Neural cell (in vitro differentiated cells): Measurements from ENCODE around the gene KCNQ5. TPM values are rescaled to one million over a fixed set of nuclear protein-coding genes. Genes with fewer than 3 reads are reported as not detected.

Experiments used
- H2AFZ ChIP-seq: fragments of 200-600, 300-800 bp; sonication (generic), shearing (Covaris generic); 2 replicates; pipeline ENCODE4 v1.6.0; 2014; ENCODE audit warnings: low read depth, mild to moderate bottlenecking, antibody characterized with exemption, low read length, moderate library complexity
- H3F3A ChIP-seq: fragments of 200-600 bp; shearing (Covaris generic); 2 replicates; pipeline ENCODE4 v1.6.1; 2016; ENCODE audit warnings: mild to moderate bottlenecking, moderate library complexity, mixed read lengths, antibody characterized with exemption, low read length; ENCODE audit not compliant: insufficient read depth, poor library complexity, severe bottlenecking
- H3K27ac ChIP-seq: fragments of 200-600, 300-800 bp; sonication (generic), shearing (Covaris generic); 2 replicates; pipeline ENCODE4 v1.5.1; 2014; ENCODE audit warnings: mild to moderate bottlenecking, low read length, moderate library complexity
- H3K27me3 ChIP-seq: fragments of 300-800, 200-600 bp; sonication (generic), shearing (Covaris generic); 2 replicates; pipeline ENCODE4 v1.6.0; 2014; ENCODE audit warnings: mild to moderate bottlenecking, low read depth, low read length, moderate library complexity; ENCODE audit not compliant: insufficient read depth
- H3K36me3 ChIP-seq: fragments of 300-800, 200-600 bp; sonication (generic), shearing (Covaris generic); 2 replicates; pipeline ENCODE4 v1.5.1; 2014; ENCODE audit warnings: mild to moderate bottlenecking, antibody characterized with exemption, low read length, moderate library complexity; ENCODE audit not compliant: insufficient read depth
- H3K4me2 ChIP-seq: fragments of 300-800, 200-600 bp; sonication (generic), shearing (Covaris generic); 2 replicates; pipeline ENCODE4 v1.6.0; 2014; ENCODE audit warnings: mild to moderate bottlenecking, low read length
- H3K4me3 ChIP-seq: fragments of 300-800, 200-600 bp; sonication (generic), shearing (Covaris generic); 2 replicates; pipeline ENCODE4 v1.5.1; 2014; ENCODE audit warnings: mild to moderate bottlenecking, low read length, moderate library complexity
- H3K79me2 ChIP-seq: fragments of 200-600 bp; shearing (Covaris generic); replicated peaks from 2 replicates; pipeline ENCODE4 v1.6.0; 2014; ENCODE audit warnings: mild to moderate bottlenecking, low read length, moderate library complexity; ENCODE audit not compliant: insufficient read depth
- H3K9ac ChIP-seq: fragments of 300-800, 200-600 bp; sonication (generic), shearing (Covaris generic); 2 replicates; pipeline ENCODE4 v1.6.1; 2016; ENCODE audit warnings: mild to moderate bottlenecking, low read length, mixed read lengths
- H3K9me2 ChIP-seq: fragments of 200-600 bp; shearing (Covaris generic); 2 replicates; pipeline ENCODE4 v1.6.1; 2016; ENCODE audit warnings: mild to moderate bottlenecking, low read length, mixed read lengths; ENCODE audit not compliant: insufficient read depth
- H3K9me3 ChIP-seq: fragments of 200-600, 300-800 bp; sonication (generic), shearing (Covaris generic); 2 replicates; pipeline ENCODE4 v1.6.1; 2016; ENCODE audit warnings: mild to moderate bottlenecking, mixed run types, low read length, moderate library complexity, mixed read lengths
- H4K20me1 ChIP-seq: fragments of 200-600 bp; shearing (Covaris generic); 2 replicates; pipeline ENCODE4 v1.6.1; 2016; ENCODE audit warnings: mild to moderate bottlenecking, mixed run types; ENCODE audit not compliant: insufficient read depth
- CTCF ChIP-seq: fragments of 450-650 bp; IDR thresholded peaks from 2 replicates; pipeline ENCODE4 v1.5.1; 2014; ENCODE audit warnings: antibody characterized with exemption, mild to moderate bottlenecking, moderate library complexity; ENCODE audit not compliant: poor library complexity, severe bottlenecking
- EP300 ChIP-seq: fragments of 450-650 bp; conservative IDR thresholded peaks from 2 replicates; pipeline ENCODE4 v1.6.1; 2014; ENCODE audit warnings: antibody characterized with exemption, mild to moderate bottlenecking, moderate library complexity; ENCODE audit not compliant: poor library complexity, severe bottlenecking
- EZH2 ChIP-seq: fragments of 200-600, 300-800 bp; shearing (Covaris generic), sonication (generic); IDR thresholded peaks from 2 replicates; pipeline ENCODE4 v1.6.1; 2014; ENCODE audit warnings: antibody characterized with exemption, low read length, borderline replicate concordance, mild to moderate bottlenecking; ENCODE audit not compliant: insufficient read depth, poor library complexity, severe bottlenecking
- MXI1 ChIP-seq: fragments of 450-650 bp; conservative IDR thresholded peaks from 2 replicates; pipeline ENCODE4 v1.6.1; 2014; ENCODE audit warnings: antibody characterized with exemption, mild to moderate bottlenecking; ENCODE audit not compliant: poor library complexity, severe bottlenecking
- POLR2AphosphoS5 ChIP-seq: IDR thresholded peaks from 2 replicates; pipeline ENCODE4 v1.6.1; 2012
- RAD21 ChIP-seq: fragments of 450-650 bp; conservative IDR thresholded peaks from 2 replicates; pipeline ENCODE4 v1.6.1; 2014; ENCODE audit warnings: antibody characterized with exemption, mild to moderate bottlenecking, moderate library complexity
- REST ChIP-seq: IDR thresholded peaks from 2 replicates; pipeline ENCODE4 v1.6.1; 2012; ENCODE audit warnings: borderline replicate concordance
- SMC3 ChIP-seq: fragments of 450-650 bp; conservative IDR thresholded peaks from 2 replicates; pipeline ENCODE4 v1.6.1; 2014; ENCODE audit warnings: antibody characterized with exemption, mild to moderate bottlenecking, moderate library complexity; ENCODE audit not compliant: poor library complexity
- TAF1 ChIP-seq: IDR thresholded peaks from 2 replicates; pipeline ENCODE4 v1.6.1; 2012; ENCODE audit warnings: low read depth
- polyA plus RNA-seq: library from polyadenylated mRNA; depleted of rRNA; stranded (reverse); fragments of >200 nt; gene quantifications from 2 replicates; pipeline ENCODE4 v1.2.3, GENCODE V29; 2014

KCNQ5 gene
- polyA plus RNA-seq, 1 donor from 2014 or later, result 0.30 TPM

DNA sequence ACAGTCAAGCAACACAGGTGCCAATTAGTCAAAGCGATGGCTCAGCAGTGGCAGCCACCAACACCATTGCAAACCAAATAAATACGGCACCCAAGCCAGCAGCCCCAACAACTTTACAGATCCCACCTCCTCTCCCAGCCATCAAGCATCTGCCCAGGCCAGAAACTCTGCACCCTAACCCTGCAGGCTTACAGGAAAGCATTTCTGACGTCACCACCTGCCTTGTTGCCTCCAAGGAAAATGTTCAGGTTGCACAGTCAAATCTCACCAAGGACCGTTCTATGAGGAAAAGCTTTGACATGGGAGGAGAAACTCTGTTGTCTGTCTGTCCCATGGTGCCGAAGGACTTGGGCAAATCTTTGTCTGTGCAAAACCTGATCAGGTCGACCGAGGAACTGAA lies 572.9 kb downstream of the KCNQ5 start:
- no peaks in the 10 kb centered on the region for H3K79me2 ChIP-seq
- H3F3A ChIP-seq, result no peaks in the 10 kb centered on the region
- no peaks in the 10 kb centered on the region for H3K9me2 ChIP-seq
- H2AFZ ChIP-seq, result no peak overlapping the region
- TF ChIP-seq RAD21, result no peak
- no peak for TF ChIP-seq POLR2AphosphoS5
- TF ChIP-seq EZH2, result no peak
- TF ChIP-seq MXI1, result no peak
- H3K27me3 ChIP-seq, result no peaks in the 10 kb centered on the region
- no peaks in the 10 kb centered on the region for H4K20me1 ChIP-seq
- H3K36me3 ChIP-seq, result no peaks in the 10 kb centered on the region
- no peak overlapping the region for H3K4me3 ChIP-seq
- H3K9me3 ChIP-seq, result no peaks in the 10 kb centered on the region
- no peak overlapping the region for H3K27ac ChIP-seq
- H3K9ac ChIP-seq, result no peak overlapping the region
- H3K4me2 ChIP-seq, result no peak overlapping the region

- Histone ChIP-seq H2AFZ (no peak overlapping the region), H3K4me3 (no peak overlapping the region), H3K9ac (no peak overlapping the region), H3K9me3 (no peaks in the 10 kb centered on the region), H3K36me3 (no peaks in the 10 kb centered on the region), H3K9me2 (no peaks in the 10 kb centered on the region), H3K27me3 (no peaks in the 10 kb centered on the region), H3K79me2 (no peaks in the 10 kb centered on the region), H3F3A (no peaks in the 10 kb centered on the region), H3K27ac (no peak overlapping the region), H4K20me1 (no peaks in the 10 kb centered on the region), H3K4me2 (no peak overlapping the region)
- TF ChIP-seq MXI1 (no peak), TAF1 (no peak), CTCF (no peak), EZH2 (no peak), EP300 (no peak), SMC3 (no peak), POLR2AphosphoS5 (no peak), RAD21 (no peak), REST (no peak)
Observed at GRCh38 chr6:73200247-73200646, 578.4 kb downstream of the KCNQ5 start.

DNA sequence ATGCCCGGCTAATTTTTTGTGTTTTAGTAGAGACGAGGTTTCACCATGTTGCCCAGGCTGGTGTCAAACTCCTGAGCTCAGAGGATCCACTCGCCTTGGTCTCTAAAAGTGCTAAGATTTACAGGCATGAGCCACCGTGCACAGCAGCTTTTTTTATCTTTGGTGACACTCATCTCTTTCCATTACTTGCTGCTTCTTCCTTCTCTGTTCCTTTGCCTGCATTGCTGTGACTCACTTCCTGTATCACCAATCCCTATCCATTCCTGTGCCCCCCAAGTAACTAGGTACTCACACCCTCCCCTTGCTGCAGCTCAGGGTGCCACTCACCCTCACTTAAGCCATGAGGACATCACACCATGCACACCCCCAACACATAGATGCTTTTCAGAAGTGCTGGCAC lies 578.9 kb downstream of the KCNQ5 start:
- Histone ChIP-seq H3K4me2 (no peak overlapping the region), H4K20me1 (no peaks in the 10 kb centered on the region), H3K36me3 (no peaks in the 10 kb centered on the region), H3K27ac (no peak overlapping the region), H3K79me2 (no peaks in the 10 kb centered on the region), H3K9ac (no peak overlapping the region), H3K9me2 (no peaks in the 10 kb centered on the region), H3K9me3 (no peaks in the 10 kb centered on the region), H3K4me3 (no peak overlapping the region), H3F3A (no peaks in the 10 kb centered on the region), H2AFZ (no peak overlapping the region), H3K27me3 (no peaks in the 10 kb centered on the region)
- no peak for TF ChIP-seq SMC3
- TF ChIP-seq RAD21, result no peak
- no peak for TF ChIP-seq REST
- no peak for TF ChIP-seq POLR2AphosphoS5
- TF ChIP-seq EP300, result no peak
- no peak for TF ChIP-seq CTCF
- no peak for TF ChIP-seq MXI1
- no peak for TF ChIP-seq EZH2
- no peak for TF ChIP-seq TAF1
